Cardiac fibroblast (primary cell): Measurements from ENCODE around the gene OR2T35.

Source experiments
- DNase-seq, 2 donors: peaks; one replicate each; pipeline versions ENCODE4 v3.0.0 to v3.0.0-alpha.2; 2010; ENCODE audit warnings: low read depth in 2 of 2
- H3K4me3 ChIP-seq, 2 donors: replicated peaks in 1 of 2; 1 replicate in 1 of 2; 2 replicates in 1 of 2; pipeline ENCODE4 v1.5.1; 2011; ENCODE audit warnings: low read depth in 2 of 2, low read length in 2 of 2, mild to moderate bottlenecking in 2 of 2, moderate library complexity in 1 of 2
- TF ChIP-seq, protein P1 (sequence below): IDR thresholded peaks from one replicate; pipeline ENCODE4 v1.5.1; 2011; ENCODE audit warnings: low read depth, mild to moderate bottlenecking, low read length, inconsistent platforms

The OR2T35 gene

DNA sequence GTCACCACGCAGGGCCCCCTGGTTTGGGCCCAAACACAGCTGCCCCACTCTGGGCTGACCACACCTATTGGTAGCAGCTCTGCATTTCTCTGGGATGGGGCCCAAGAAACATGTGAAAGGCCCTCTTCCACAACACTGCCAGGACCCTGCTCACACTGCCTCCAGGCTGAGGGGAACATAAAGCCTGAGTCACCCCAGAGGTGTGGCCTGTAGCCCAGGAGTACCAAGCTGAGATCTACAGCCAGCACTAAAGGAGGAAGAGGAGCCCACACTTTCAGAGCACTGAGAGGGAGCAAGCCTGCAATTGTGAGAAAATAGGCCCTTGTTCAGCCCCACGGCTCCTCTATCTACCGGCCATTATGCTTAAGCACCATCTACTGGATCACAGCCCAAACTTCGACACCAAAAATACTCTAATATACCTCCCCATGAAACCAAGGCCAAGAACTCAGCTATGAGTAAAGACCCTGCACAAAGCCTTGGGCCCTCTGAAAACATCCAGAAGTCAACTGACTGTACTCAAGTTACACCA is 33.1 kb downstream of the OR2T35 start:
- no peak for DNase-seq
- TF ChIP-seq, protein P1, sequence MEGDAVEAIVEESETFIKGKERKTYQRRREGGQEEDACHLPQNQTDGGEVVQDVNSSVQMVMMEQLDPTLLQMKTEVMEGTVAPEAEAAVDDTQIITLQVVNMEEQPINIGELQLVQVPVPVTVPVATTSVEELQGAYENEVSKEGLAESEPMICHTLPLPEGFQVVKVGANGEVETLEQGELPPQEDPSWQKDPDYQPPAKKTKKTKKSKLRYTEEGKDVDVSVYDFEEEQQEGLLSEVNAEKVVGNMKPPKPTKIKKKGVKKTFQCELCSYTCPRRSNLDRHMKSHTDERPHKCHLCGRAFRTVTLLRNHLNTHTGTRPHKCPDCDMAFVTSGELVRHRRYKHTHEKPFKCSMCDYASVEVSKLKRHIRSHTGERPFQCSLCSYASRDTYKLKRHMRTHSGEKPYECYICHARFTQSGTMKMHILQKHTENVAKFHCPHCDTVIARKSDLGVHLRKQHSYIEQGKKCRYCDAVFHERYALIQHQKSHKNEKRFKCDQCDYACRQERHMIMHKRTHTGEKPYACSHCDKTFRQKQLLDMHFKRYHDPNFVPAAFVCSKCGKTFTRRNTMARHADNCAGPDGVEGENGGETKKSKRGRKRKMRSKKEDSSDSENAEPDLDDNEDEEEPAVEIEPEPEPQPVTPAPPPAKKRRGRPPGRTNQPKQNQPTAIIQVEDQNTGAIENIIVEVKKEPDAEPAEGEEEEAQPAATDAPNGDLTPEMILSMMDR = no peak
- no peak overlapping the region for H3K4me3 ChIP-seq

DNA sequence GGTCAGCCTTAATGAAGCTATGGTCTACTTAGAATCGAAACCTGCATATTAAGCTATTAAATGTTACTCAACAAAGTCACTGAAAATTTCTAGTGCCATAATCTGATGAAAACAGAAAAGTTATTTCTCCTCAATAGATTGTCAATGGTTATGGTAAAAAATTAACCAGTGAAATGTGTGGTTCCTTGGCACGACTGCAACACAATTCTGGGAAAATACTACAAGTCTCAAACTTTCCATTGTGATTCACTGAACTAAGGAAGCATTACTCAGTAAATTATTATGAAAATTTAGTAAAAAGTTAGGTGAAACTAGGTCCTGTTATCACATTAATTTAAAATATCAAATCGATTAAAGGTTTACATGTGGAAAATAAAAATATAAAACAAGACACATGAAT is 34.8 kb downstream of the OR2T35 start:
- TF ChIP-seq, protein P1 = no peak
- DNase-seq = no peak
- no peak overlapping the region for H3K4me3 ChIP-seq

DNA sequence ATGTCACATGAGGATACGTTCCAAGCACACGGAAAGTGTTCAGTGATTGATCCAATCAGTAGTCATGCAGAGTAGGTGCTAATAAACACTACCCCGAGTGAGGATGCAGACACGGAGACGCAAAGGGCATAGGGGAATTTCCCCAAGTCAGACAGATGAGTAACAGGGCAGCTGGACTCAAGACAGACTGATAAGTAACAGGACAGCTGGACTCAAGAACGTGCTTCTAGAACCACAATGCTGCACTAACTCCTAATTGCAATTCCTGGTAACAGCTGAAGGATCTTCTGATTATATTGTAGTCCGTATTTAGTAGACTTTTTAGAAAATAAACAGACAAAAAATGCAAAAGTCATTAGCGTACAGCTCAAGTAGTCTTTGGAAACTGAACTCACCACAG is 45.7 kb downstream of the OR2T35 start:
- no peak for DNase-seq
- TF ChIP-seq, protein P1 = no peak
- no peak overlapping the region for H3K4me3 ChIP-seq

DNA sequence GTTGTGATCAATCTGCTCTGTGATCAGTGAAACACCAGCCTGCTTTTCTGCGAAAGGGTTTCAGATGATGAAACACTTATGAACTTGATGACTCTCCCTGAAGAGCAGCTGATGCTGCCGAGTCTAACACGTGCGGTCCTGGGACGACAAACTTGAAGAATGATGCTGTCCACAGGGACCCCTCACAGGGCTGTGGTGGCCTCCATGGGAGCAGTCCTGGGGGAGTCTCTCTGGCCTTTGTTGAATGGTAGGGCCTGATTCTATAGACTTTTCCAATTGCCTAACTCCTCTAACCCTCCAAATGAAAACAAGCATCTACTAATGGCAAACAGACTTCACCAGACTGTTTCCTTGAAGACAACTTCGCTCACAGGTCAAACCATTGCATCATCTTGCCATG is 47.5 kb downstream of the OR2T35 start, which contains the start of gene OR2T10:
OR2T10 (minus strand) TSS at position 112 of the 400 bp plus-strand sequence. CDS start 3,932 bp downstream, outside the sequence.
- H3K4me3 ChIP-seq = no peak within 1 kb of the TSS
- no peak for DNase-seq
- TF ChIP-seq, protein P1 = no peak

DNA sequence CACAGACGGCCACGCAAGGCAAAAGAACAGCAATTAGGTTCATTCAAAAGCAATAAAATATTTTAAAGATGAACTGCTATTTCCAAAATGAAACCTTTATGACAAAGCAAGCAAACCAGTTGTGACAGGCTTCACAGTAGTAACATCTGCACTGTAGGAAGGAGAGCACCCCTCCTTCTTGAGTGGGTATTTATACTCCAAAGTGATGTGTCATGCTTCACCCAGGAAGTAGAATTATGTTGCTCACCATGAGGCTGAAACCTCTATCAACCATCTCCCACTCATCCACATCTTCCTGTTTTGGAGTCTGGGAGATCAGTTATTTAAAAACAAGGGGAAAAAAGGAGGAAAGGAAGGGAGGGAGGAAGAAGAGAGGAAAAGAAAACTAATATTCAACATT is 48.5 kb downstream of the OR2T35 start:
- no peak overlapping the region for H3K4me3 ChIP-seq
- peak in 1 of 2 donors; percentile 2 for DNase-seq
- TF ChIP-seq, protein P1 = no peak

DNA sequence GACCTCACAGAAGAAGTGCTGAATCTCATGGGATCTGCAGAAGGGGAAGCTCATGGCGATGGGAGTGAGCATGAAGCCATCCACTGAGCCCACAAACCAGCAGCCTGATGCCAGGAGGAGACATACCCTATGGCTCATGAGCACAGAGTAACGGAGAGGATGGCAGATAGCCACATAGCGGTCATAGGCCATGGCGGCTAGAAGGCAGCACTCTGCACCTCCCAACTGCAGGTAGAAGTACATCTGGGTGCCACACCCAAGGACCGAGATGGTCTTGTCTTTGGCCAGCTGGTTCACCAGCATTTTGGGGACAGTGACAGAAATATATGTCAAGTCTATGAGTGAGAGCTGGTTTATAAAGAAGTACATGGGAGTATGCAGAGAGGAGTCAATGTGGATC is 51.9 kb downstream of the OR2T35 start:
- H3K4me3 ChIP-seq = no peak overlapping the region
- TF ChIP-seq, protein P1 = no peak
- no peak for DNase-seq

DNA sequence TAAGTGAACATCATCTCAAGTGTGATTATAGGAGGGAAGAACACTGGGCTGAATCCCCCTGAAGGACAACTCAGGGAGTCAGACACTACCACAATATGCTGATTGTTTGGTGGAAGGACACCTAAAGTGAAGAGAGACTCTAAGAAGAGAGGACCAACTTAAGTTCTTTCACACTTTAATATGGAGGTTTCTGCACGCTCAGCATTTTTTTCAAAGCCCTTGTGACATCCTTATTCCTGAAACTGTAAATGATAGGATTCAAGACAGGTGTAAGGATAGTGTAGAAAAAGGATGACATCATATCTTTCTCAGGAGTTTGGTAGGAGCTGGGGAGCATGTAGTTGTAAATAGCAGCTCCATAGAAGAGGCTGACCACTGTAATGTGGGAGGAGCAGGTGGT is 52.4 kb downstream of the OR2T35 start:
- no peak overlapping the region for H3K4me3 ChIP-seq
- no peak for DNase-seq
- TF ChIP-seq, protein P1 = no peak
